AG09309 (cell line): Measurements from ENCODE around the gene COL5A3.

Source experiments
- DNase-seq: peaks from one replicate; pipeline ENCODE4 v3.0.0-alpha.2; 2010; ENCODE audit warnings: low read depth
- H3K4me3 ChIP-seq: 2 replicates; pipeline ENCODE4 v1.5.1; 2011; ENCODE audit warnings: mild to moderate bottlenecking, low read depth, low read length, moderate library complexity; ENCODE audit not compliant: control insufficient read depth
- TF ChIP-seq, protein P1 (sequence below): IDR thresholded peaks from 2 replicates; pipeline ENCODE4 v1.5.1; 2011; ENCODE audit warnings: mild to moderate bottlenecking, low read depth, low read length, inconsistent platforms; ENCODE audit not compliant: insufficient read depth, control insufficient read depth; ENCODE audit errors: missing control alignments

Gene COL5A3

DNA sequence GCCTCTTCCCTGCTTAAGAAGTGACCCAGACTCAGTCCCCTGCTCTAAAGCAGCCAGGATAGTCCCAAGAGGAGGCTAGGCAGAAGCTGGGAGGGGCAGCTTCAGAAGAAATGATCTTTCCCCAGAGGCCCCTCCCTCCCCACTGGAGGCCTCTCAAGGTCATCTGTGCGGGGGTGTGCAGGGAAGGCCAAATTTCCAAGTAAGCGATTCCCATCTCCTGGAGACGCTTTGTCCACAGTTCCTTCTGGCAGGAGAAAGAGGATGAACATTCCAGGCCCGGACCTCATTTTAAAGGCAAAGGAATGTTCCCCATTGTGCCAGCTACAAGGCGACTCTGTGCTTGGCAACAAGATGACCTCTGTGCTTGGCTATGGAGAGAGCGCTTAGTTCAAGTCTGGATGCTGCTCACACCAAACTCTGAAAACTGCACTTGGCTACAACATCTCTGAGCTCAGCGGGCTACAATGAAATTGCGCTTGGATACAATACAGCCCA is 23.5 kb downstream of the COL5A3 start:
- DNase-seq = no peak
- H3K4me3 ChIP-seq = no peak overlapping the region
- TF ChIP-seq, protein P1, sequence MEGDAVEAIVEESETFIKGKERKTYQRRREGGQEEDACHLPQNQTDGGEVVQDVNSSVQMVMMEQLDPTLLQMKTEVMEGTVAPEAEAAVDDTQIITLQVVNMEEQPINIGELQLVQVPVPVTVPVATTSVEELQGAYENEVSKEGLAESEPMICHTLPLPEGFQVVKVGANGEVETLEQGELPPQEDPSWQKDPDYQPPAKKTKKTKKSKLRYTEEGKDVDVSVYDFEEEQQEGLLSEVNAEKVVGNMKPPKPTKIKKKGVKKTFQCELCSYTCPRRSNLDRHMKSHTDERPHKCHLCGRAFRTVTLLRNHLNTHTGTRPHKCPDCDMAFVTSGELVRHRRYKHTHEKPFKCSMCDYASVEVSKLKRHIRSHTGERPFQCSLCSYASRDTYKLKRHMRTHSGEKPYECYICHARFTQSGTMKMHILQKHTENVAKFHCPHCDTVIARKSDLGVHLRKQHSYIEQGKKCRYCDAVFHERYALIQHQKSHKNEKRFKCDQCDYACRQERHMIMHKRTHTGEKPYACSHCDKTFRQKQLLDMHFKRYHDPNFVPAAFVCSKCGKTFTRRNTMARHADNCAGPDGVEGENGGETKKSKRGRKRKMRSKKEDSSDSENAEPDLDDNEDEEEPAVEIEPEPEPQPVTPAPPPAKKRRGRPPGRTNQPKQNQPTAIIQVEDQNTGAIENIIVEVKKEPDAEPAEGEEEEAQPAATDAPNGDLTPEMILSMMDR = no peak

DNA sequence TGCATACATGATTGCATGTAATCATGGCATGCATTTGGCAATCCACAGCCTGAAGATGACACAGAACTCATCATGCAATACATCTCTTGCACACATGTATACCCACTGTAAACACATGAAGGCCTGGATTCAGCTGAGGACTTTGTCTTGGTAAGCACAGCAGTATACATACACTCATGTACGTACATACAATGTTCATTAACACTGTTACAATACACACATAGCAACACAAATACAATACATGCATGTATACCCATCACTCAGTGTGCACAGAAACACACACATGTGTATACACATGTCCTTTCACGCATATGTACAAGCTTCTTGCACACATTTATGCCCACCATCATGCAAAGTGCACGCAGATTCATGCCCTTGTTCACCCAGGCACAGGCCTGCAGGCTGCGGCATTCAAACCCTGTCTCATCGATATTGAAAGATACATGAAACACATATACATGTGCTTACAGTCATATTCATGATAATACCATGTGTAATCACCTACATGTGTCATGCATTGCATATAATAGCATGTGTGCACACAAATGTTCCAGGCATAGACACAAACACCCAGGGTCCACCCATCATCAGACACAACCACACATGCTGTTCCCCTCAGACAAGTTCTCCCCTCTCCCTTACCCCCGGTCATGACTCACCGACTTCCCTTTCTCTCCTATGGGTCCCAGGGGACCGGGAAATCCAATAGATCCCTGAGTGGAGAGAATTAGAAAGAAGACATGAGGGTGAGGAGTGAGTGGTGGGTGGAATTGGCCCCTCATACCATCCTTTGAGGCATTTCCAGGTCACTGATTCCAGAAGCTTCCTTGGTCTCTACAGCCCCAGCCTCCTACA is 28.7 kb downstream of the COL5A3 start:
- TF ChIP-seq, protein P1 = no peak
- H3K4me3 ChIP-seq = no peak overlapping the region
- no peak for DNase-seq

DNA sequence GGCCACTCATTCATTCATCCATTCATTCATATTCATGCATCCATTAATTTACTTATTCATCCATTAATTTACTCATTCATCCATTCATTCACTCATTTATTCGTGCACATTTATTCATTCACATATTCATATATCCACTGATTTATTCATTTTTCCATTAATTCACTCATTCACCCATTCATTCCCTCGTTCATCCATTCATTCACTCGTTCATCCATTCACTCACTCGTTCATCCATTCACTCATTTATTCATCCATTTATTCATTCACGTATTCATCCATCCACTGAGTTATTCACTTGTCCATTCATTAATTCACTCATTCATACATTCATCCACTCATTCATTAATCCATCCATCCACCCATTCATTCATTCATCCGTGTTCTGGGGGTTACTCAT is 38.2 kb downstream of the COL5A3 start:
- DNase-seq = no peak
- TF ChIP-seq, protein P1 = no peak
- H3K4me3 ChIP-seq = no peak overlapping the region

DNA sequence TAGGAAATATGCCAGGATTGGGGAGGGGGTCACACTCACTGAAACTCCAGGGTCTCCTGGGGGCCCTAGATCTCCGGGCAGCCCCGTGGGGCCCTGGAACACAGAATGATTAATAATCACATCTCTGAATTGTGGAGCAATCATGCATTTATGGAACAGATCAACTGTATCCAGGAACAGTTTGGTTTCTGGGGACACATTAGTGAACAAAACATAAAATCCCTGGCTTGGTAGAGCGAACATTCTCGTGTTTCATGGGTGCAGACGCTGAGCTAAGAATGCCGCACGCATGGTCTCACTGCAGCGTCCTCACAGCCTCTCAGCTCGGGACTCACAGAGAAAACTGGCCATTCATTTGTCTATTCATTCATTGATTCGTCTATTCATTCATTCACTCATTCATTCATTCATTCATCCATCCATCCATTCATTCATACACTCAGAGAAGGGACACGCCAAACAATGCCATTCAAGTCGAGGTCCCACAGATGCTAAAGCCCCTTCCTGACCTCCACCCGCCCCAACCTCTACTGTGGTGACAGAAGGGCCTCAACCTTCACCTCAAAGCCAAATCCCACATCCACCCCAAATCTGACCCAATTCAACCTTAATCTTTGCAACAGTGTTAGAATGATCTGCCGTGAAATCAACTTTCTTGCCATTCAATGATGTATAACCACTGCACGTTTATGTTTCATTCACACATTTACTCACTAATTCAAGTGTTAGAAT is 39.0 kb downstream of the COL5A3 start:
- no peak overlapping the region for H3K4me3 ChIP-seq
- DNase-seq = no peak
- TF ChIP-seq, protein P1 = no peak

DNA sequence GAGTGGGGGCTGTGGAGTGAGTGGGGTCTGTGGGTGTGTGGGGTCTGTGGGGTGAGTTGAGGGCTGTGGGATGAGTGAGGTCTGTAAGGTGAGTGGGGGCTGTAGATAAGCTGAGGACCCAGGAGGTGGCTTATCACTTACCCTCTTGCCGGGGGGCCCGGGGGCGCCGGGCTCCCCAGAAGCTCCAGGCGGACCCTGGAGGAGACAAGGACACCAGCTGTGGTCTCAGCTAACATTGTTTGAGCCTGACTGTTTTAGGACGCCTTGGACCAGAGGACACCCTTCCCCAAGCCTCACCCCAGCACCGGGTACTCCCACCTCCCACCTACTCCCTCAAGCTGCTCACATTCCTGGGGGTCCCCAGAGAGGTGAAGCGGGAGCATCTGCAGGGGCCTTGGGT is 39.8 kb downstream of the COL5A3 start:
- TF ChIP-seq, protein P1 = no peak
- DNase-seq = no peak
- H3K4me3 ChIP-seq = no peak overlapping the region

DNA sequence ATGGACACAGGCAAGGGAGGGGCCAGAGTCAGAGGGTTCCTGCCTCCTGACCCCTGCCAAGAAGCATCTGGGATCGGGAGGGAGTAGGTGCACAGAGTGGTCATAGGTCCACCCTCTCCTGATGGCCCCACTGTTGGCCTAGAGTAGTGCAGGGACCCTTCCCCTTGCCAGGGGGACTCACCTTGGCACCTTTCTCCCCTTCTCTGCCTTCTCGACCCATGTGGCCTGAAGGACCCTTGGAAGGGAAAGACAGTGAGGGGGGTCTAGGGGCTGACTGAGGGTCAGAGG is 40.7 kb downstream of the COL5A3 start:
- no peak overlapping the region for H3K4me3 ChIP-seq
- DNase-seq = no peak
- TF ChIP-seq, protein P1 = no peak
